GM23338 (cell line): ENCODE results near the gene CHD2. TPM values are rescaled to one million over a fixed set of nuclear protein-coding genes. Genes with fewer than 3 reads are reported as not detected.
A peak's percentile ranks its signal among the peaks of the same experiment; 100 is the strongest.

Experiments used
- ATAC-seq: fragments of 200-7000 bp; cut with Tn5 transposase; 3 replicates; pipeline ENCODE4 v1.9.1; 2020
- DNase-seq: peaks from one replicate; pipeline ENCODE4 v3.0.0-alpha.2; 2015; ENCODE audit warnings: low spot score
- H2AFZ ChIP-seq: fragments of 200-600 bp; sonication (generic); 2 replicates; pipeline ENCODE4 v1.8.0; 2016; ENCODE audit warnings: antibody characterized with exemption, mild to moderate bottlenecking, moderate library complexity
- H3F3A ChIP-seq: fragments of 200-600 bp; sonication (generic); replicated peaks from 2 replicates; pipeline ENCODE4 v1.8.0; 2017; ENCODE audit warnings: antibody characterized with exemption, mixed run types, low read depth
- H3K27ac ChIP-seq: fragments of 200-600 bp; sonication (generic); 2 replicates; pipeline ENCODE4 v1.6.1; 2016; ENCODE audit warnings: low read depth
- H3K27me3 ChIP-seq: fragments of 200-600 bp; sonication (generic); 2 replicates; pipeline ENCODE4 v1.8.0; 2016; ENCODE audit warnings: mild to moderate bottlenecking, mixed run types, moderate library complexity; ENCODE audit not compliant: insufficient read depth
- H3K36me3 ChIP-seq: fragments of 200-600 bp; sonication (generic); 2 replicates; pipeline ENCODE4 v1.8.0; 2016; ENCODE audit warnings: mild to moderate bottlenecking; ENCODE audit not compliant: insufficient read depth
- H3K4me1 ChIP-seq: fragments of 200-600 bp; sonication (generic); 2 replicates; pipeline ENCODE4 v1.8.0; 2016; ENCODE audit warnings: mild to moderate bottlenecking, moderate library complexity; ENCODE audit not compliant: insufficient read depth
- H3K4me2 ChIP-seq: fragments of 200-600 bp; sonication (generic); 2 replicates; pipeline ENCODE4 v1.7.1; 2017; ENCODE audit warnings: mixed run types
- H3K4me3 ChIP-seq: fragments of 200-600 bp; sonication (generic); 2 replicates; pipeline ENCODE4 v1.6.1; 2016; ENCODE audit warnings: mixed run types
- H3K79me2 ChIP-seq: fragments of 200-600 bp; sonication (generic); replicated peaks from 2 replicates; pipeline ENCODE4 v1.8.0; 2017; ENCODE audit warnings: mild to moderate bottlenecking; ENCODE audit not compliant: insufficient read depth
- H3K9me2 ChIP-seq: fragments of 200-600 bp; sonication (generic); 2 replicates; pipeline ENCODE4 v1.8.0; 2017; ENCODE audit not compliant: insufficient read depth
- H4K20me1 ChIP-seq: fragments of 200-600 bp; sonication (generic); replicated peaks from 2 replicates; pipeline ENCODE4 v1.8.0; 2017; ENCODE audit warnings: mild to moderate bottlenecking; ENCODE audit not compliant: insufficient read depth
- H3K27ac Mint-ChIP-seq: 2 replicates; pipeline ENCODE4 v1.8.0; 2020; ENCODE audit warnings: inconsistent platforms, mild to moderate bottlenecking, moderate library complexity, mixed read lengths
- H3K27me3 Mint-ChIP-seq: 3 replicates; pipeline ENCODE4 v1.8.0; 2022; ENCODE audit warnings: low read depth, mild to moderate bottlenecking, moderate library complexity, mixed read lengths, inconsistent platforms; ENCODE audit not compliant: insufficient read depth, poor library complexity
- H3K36me3 Mint-ChIP-seq: 3 replicates; pipeline ENCODE4 v1.8.0; 2021; ENCODE audit warnings: low read depth, mild to moderate bottlenecking, inconsistent platforms, moderate library complexity, mixed read lengths
- H3K4me1 Mint-ChIP-seq: 3 replicates; pipeline ENCODE4 v1.8.0; 2020; ENCODE audit warnings: mild to moderate bottlenecking, inconsistent platforms, mixed read lengths
- H3K4me3 Mint-ChIP-seq: 3 replicates; pipeline ENCODE4 v1.8.0; 2021; ENCODE audit warnings: moderate library complexity, mild to moderate bottlenecking, inconsistent platforms, mixed read lengths
- H3K9me3 Mint-ChIP-seq: 3 replicates; pipeline ENCODE4 v1.8.0; 2020; ENCODE audit warnings: moderate library complexity, mild to moderate bottlenecking, inconsistent platforms, mixed read lengths
- CREB1 ChIP-seq: fragments of 250-450 bp; sonication (Bioruptor Pico); IDR thresholded peaks from 2 replicates; pipeline ENCODE4 v1.5.0; 2020; ENCODE audit warnings: low read depth, mild to moderate bottlenecking, moderate library complexity
- EZH2 ChIP-seq: fragments of 200-600 bp; sonication (generic); IDR thresholded peaks from one replicate; pipeline ENCODE4 v1.8.0; 2017; ENCODE audit warnings: antibody characterized with exemption, mild to moderate bottlenecking, low read depth; ENCODE audit not compliant: unreplicated experiment
- EZH2phosphoT487 ChIP-seq: fragments of 200-600 bp; sonication (generic); IDR thresholded peaks from one replicate; pipeline ENCODE4 v1.8.1; 2018; ENCODE audit warnings: antibody characterized with exemption; ENCODE audit not compliant: unreplicated experiment
- JUNB ChIP-seq: IDR thresholded peaks from one replicate; pipeline ENCODE4 v1.6.1; 2016; ENCODE audit warnings: antibody characterized with exemption; ENCODE audit not compliant: unreplicated experiment
- NANOG ChIP-seq: IDR thresholded peaks from 2 replicates; pipeline ENCODE4 v1.6.1; 2016; ENCODE audit warnings: antibody characterized with exemption, borderline replicate concordance
- POLR2AphosphoS5 ChIP-seq: IDR thresholded peaks from 2 replicates; pipeline ENCODE4 v1.6.1; 2016; ENCODE audit warnings: antibody characterized with exemption, low read depth
- STAT1 ChIP-seq: IDR thresholded peaks from one replicate; pipeline ENCODE4 v1.6.1; 2016; ENCODE audit warnings: antibody characterized with exemption; ENCODE audit not compliant: unreplicated experiment
- ZNF114 ChIP-seq: fragments of 250-450 bp; sonication (Bioruptor Pico); IDR thresholded peaks from 2 replicates; pipeline ENCODE4 v1.5.0; 2020; ENCODE audit warnings: mild to moderate bottlenecking, moderate library complexity
- ZNF331 ChIP-seq: fragments of 250-450 bp; sonication (Bioruptor Pico); IDR thresholded peaks from 2 replicates; pipeline ENCODE4 v1.5.0; 2020; ENCODE audit warnings: low read depth, mild to moderate bottlenecking, moderate library complexity
- polyA plus RNA-seq: library from polyadenylated mRNA; unstranded; fragments of >200 nt; fragmentation: Nextera tagmentation; extraction: Ambion mirVana; gene quantifications from 2 replicates; pipeline ENCODE4 v1.2.1, GENCODE V29; 2016
- total RNA-seq: library from RNA; depleted of rRNA; stranded (reverse); fragments of >200 nt; shearing (Covaris generic); gene quantifications from 2 replicates; pipeline ENCODE4 v1.2.3, GENCODE V29; 2014
- TF ChIP-seq, protein P1 (sequence below), 2 experiments: fragments of 200-600 bp in 1 of 2; sonication (generic) in 1 of 2; conservative IDR thresholded peaks; 2 replicates each; pipeline versions ENCODE4 v1.5.1 to v1.6.1; 2016 to 2017; ENCODE audit warnings: antibody characterized with exemption in 2 of 2, low read depth in 2 of 2, mild to moderate bottlenecking in 2 of 2, moderate library complexity in 1 of 2
- TF ChIP-seq, protein P2 (sequence below): IDR thresholded peaks from one replicate; pipeline ENCODE4 v1.6.1; 2018; ENCODE audit warnings: antibody characterized with exemption; ENCODE audit not compliant: unreplicated experiment
- TF ChIP-seq, protein P3 (sequence below): fragments of 250-450 bp; sonication (Bioruptor Pico); IDR thresholded peaks from 2 replicates; pipeline ENCODE4 v1.5.0; 2020; ENCODE audit warnings: mild to moderate bottlenecking, moderate library complexity
- TF ChIP-seq, protein P4 (sequence below): IDR thresholded peaks from 2 replicates; pipeline ENCODE4 v1.6.1; 2016; ENCODE audit warnings: antibody characterized with exemption

Gene CHD2
- total and polyA plus RNA-seq, 2 experiments from 2014 or later, result 119 to 130 TPM

DNA sequence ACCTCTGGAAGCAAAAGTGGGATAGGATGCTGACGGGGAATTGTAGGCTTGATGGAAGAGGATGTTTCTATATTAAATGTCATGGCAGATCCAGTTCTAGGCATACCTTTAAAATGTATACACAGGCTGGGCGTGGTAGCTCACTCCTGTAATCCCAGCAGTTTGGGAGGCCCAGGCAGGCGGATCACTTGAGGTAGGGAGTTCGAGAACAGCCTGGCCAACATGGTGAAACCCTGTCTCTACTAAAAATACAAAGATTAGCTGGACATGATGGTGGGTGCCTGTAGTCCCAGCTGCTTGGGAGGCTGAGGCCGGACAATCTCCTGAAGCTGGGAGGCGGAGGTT, 8.6 kb downstream of the CHD2 start:
- H3K27me3 Mint-ChIP-seq, result peaks cover 24% of the 10 kb centered on the region
- H3K4me3 ChIP-seq, result no peak overlapping the region
- no peaks in the 10 kb centered on the region for H3K27me3 ChIP-seq
- peaks cover 36% of the 10 kb centered on the region for H3K36me3 Mint-ChIP-seq
- H3K27ac Mint-ChIP-seq, result no peak overlapping the region
- no peak for DNase-seq
- no peak overlapping the region for H3K27ac ChIP-seq
- H3K36me3 ChIP-seq, result no peaks in the 10 kb centered on the region
- no peaks in the 10 kb centered on the region; the same call in 1 of the 2 replicates for H3F3A ChIP-seq
- H3K4me2 ChIP-seq, result peak overlapping the region; percentile 26; the same call in 1 of the 2 replicates
- peaks cover 50% of the 10 kb centered on the region for H4K20me1 ChIP-seq
- no peak overlapping the region for H2AFZ ChIP-seq
- peaks cover 39% of the 10 kb centered on the region for H3K4me1 ChIP-seq
- no peak for ATAC-seq
- no peak overlapping the region; the same call in 2 of the 3 replicates for H3K4me3 Mint-ChIP-seq
- no peaks in the 10 kb centered on the region for H3K9me2 ChIP-seq
- H3K79me2 ChIP-seq, result peaks cover 95% of the 10 kb centered on the region
- TF ChIP-seq NANOG (no peak), EZH2 (no peak), ZNF114 (CRISPR knock-in tag) (no peak), JUNB (no peak), STAT1 (no peak), CREB1 (CRISPR knock-in tag) (no peak), ZNF331 (CRISPR knock-in tag) (no peak), POLR2AphosphoS5 (no peak), EZH2phosphoT487 (no peak)
- TF ChIP-seq, protein P1, sequence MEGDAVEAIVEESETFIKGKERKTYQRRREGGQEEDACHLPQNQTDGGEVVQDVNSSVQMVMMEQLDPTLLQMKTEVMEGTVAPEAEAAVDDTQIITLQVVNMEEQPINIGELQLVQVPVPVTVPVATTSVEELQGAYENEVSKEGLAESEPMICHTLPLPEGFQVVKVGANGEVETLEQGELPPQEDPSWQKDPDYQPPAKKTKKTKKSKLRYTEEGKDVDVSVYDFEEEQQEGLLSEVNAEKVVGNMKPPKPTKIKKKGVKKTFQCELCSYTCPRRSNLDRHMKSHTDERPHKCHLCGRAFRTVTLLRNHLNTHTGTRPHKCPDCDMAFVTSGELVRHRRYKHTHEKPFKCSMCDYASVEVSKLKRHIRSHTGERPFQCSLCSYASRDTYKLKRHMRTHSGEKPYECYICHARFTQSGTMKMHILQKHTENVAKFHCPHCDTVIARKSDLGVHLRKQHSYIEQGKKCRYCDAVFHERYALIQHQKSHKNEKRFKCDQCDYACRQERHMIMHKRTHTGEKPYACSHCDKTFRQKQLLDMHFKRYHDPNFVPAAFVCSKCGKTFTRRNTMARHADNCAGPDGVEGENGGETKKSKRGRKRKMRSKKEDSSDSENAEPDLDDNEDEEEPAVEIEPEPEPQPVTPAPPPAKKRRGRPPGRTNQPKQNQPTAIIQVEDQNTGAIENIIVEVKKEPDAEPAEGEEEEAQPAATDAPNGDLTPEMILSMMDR (conservative IDR thresholded peaks at IDR 0.05; ENCODE audit: low read depth in 2 of 2), result no peak
- TF ChIP-seq, protein P2, sequence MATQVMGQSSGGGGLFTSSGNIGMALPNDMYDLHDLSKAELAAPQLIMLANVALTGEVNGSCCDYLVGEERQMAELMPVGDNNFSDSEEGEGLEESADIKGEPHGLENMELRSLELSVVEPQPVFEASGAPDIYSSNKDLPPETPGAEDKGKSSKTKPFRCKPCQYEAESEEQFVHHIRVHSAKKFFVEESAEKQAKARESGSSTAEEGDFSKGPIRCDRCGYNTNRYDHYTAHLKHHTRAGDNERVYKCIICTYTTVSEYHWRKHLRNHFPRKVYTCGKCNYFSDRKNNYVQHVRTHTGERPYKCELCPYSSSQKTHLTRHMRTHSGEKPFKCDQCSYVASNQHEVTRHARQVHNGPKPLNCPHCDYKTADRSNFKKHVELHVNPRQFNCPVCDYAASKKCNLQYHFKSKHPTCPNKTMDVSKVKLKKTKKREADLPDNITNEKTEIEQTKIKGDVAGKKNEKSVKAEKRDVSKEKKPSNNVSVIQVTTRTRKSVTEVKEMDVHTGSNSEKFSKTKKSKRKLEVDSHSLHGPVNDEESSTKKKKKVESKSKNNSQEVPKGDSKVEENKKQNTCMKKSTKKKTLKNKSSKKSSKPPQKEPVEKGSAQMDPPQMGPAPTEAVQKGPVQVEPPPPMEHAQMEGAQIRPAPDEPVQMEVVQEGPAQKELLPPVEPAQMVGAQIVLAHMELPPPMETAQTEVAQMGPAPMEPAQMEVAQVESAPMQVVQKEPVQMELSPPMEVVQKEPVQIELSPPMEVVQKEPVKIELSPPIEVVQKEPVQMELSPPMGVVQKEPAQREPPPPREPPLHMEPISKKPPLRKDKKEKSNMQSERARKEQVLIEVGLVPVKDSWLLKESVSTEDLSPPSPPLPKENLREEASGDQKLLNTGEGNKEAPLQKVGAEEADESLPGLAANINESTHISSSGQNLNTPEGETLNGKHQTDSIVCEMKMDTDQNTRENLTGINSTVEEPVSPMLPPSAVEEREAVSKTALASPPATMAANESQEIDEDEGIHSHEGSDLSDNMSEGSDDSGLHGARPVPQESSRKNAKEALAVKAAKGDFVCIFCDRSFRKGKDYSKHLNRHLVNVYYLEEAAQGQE, result no peak
- TF ChIP-seq, protein P3, sequence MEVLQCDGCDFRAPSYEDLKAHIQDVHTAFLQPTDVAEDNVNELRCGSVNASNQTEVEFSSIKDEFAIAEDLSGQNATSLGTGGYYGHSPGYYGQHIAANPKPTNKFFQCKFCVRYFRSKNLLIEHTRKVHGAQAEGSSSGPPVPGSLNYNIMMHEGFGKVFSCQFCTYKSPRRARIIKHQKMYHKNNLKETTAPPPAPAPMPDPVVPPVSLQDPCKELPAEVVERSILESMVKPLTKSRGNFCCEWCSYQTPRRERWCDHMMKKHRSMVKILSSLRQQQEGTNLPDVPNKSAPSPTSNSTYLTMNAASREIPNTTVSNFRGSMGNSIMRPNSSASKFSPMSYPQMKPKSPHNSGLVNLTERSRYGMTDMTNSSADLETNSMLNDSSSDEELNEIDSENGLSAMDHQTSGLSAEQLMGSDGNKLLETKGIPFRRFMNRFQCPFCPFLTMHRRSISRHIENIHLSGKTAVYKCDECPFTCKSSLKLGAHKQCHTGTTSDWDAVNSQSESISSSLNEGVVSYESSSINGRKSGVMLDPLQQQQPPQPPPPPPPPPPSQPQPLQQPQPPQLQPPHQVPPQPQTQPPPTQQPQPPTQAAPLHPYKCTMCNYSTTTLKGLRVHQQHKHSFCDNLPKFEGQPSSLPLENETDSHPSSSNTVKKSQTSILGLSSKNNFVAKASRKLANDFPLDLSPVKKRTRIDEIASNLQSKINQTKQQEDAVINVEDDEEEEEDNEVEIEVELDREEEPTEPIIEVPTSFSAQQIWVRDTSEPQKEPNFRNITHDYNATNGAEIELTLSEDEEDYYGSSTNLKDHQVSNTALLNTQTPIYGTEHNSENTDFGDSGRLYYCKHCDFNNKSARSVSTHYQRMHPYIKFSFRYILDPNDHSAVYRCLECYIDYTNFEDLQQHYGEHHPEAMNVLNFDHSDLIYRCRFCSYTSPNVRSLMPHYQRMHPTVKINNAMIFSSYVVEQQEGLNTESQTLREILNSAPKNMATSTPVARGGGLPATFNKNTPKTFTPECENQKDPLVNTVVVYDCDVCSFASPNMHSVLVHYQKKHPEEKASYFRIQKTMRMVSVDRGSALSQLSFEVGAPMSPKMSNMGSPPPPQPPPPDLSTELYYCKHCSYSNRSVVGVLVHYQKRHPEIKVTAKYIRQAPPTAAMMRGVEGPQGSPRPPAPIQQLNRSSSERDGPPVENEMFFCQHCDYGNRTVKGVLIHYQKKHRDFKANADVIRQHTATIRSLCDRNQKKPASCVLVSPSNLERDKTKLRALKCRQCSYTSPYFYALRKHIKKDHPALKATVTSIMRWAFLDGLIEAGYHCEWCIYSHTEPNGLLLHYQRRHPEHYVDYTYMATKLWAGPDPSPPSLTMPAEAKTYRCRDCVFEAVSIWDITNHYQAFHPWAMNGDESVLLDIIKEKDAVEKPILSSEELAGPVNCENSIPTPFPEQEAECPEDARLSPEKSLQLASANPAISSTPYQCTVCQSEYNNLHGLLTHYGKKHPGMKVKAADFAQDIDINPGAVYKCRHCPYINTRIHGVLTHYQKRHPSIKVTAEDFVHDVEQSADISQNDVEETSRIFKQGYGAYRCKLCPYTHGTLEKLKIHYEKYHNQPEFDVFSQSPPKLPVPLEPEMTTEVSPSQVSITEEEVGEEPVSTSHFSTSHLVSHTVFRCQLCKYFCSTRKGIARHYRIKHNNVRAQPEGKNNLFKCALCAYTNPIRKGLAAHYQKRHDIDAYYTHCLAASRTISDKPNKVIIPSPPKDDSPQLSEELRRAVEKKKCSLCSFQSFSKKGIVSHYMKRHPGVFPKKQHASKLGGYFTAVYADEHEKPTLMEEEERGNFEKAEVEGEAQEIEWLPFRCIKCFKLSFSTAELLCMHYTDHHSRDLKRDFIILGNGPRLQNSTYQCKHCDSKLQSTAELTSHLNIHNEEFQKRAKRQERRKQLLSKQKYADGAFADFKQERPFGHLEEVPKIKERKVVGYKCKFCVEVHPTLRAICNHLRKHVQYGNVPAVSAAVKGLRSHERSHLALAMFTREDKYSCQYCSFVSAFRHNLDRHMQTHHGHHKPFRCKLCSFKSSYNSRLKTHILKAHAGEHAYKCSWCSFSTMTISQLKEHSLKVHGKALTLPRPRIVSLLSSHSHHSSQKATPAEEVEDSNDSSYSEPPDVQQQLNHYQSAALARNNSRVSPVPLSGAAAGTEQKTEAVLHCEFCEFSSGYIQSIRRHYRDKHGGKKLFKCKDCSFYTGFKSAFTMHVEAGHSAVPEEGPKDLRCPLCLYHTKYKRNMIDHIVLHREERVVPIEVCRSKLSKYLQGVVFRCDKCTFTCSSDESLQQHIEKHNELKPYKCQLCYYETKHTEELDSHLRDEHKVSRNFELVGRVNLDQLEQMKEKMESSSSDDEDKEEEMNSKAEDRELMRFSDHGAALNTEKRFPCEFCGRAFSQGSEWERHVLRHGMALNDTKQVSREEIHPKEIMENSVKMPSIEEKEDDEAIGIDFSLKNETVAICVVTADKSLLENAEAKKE (CRISPR knock-in tag), result no peak
- TF ChIP-seq, protein P4, sequence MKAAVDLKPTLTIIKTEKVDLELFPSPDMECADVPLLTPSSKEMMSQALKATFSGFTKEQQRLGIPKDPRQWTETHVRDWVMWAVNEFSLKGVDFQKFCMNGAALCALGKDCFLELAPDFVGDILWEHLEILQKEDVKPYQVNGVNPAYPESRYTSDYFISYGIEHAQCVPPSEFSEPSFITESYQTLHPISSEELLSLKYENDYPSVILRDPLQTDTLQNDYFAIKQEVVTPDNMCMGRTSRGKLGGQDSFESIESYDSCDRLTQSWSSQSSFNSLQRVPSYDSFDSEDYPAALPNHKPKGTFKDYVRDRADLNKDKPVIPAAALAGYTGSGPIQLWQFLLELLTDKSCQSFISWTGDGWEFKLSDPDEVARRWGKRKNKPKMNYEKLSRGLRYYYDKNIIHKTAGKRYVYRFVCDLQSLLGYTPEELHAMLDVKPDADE, result no peak
- H3K9me3 Mint-ChIP-seq, result no peaks in the 10 kb centered on the region; the same call in 2 of the 3 replicates
- H3K4me1 Mint-ChIP-seq, result peaks cover 80% of the 10 kb centered on the region
